Hepatocyte (in vitro differentiated cells): Measurements from ENCODE around the gene NANOS2.

Source experiments
- CTCF ChIP-seq: fragments of 200-600 bp; sonication (generic); IDR thresholded peaks from 2 replicates; pipeline ENCODE4 v1.5.1; 2016; ENCODE audit warnings: antibody characterized with exemption, mild to moderate bottlenecking; ENCODE audit not compliant: poor library complexity
- EZH2 ChIP-seq: fragments of 200-600 bp; sonication (generic); IDR thresholded peaks from 2 replicates; pipeline ENCODE4 v1.6.1; 2016; ENCODE audit warnings: antibody characterized with exemption, mild to moderate bottlenecking, borderline replicate concordance
- EZH2phosphoT487 ChIP-seq: fragments of 200-600 bp; sonication (generic); IDR thresholded peaks from one replicate; pipeline ENCODE4 v1.6.1; 2018; ENCODE audit warnings: antibody characterized with exemption, mild to moderate bottlenecking, low read depth, moderate library complexity; ENCODE audit not compliant: unreplicated experiment, severe bottlenecking

- TF ChIP-seq CTCF, result no peak
- no peak for TF ChIP-seq EZH2
- no peak for TF ChIP-seq EZH2phosphoT487
Observed at GRCh38 chr19:45940515-45940805, 25.9 kb upstream of the NANOS2 start.
